Esophagus muscularis mucosa (tissue), 4 donors: ENCODE data around the gene CD2BP2.

Experiments
- EP300 ChIP-seq: sonication (generic); formaldehyde crosslinking; IDR thresholded peaks from one replicate; pipeline ENCODE4 v1.6.1; 2017; ENCODE audit warnings: antibody characterized with exemption
- POLR2A ChIP-seq: fragments of 450-650 bp; IDR thresholded peaks from one replicate; pipeline ENCODE4 v1.6.1; 2017; ENCODE audit warnings: antibody characterized with exemption, moderate library complexity, mild to moderate bottlenecking, low read depth
- TF ChIP-seq, protein P1 (sequence below), 3 experiments: fragments of 200-600 bp in 2 of 3; fragments of 450-650 bp in 1 of 3; sonication (generic) in 2 of 3; IDR thresholded peaks; one replicate each; pipeline ENCODE4 v1.5.1; 2017 to 2019; ENCODE audit warnings: antibody characterized with exemption in 3 of 3, mild to moderate bottlenecking in 2 of 3, moderate library complexity in 1 of 3

DNA sequence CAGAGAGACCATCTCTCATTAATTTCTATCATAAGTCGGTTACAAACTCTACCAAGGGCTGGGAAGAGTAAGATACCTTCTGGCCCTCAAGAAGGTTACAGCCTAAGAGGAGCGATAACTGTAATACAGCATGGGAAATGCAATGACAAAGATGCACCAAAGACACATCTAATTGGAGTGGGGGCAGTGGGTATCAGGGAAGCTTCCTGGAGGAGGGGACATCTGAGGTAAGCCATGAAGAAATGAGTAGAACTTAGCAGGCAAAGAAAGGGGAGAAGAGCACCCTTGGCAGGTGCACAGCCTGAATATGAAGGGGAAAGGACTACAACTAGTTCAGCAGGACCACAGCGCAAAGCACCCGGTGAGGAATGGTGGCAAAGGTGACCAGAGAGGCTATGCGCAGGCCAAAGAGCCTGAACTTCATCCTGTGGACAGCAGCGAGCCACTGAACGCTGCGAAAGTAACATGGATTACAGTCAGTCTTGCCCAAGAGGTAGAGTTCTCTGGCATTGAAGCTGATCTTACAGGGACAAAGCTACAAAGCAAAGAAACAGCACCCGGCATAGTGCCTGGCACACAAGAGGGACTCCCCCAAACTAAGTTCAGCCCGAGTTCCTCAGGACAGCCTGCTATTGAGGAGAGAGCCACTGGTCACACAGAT, 12.4 kb upstream of the CD2BP2 start:
- TF ChIP-seq, protein P1, sequence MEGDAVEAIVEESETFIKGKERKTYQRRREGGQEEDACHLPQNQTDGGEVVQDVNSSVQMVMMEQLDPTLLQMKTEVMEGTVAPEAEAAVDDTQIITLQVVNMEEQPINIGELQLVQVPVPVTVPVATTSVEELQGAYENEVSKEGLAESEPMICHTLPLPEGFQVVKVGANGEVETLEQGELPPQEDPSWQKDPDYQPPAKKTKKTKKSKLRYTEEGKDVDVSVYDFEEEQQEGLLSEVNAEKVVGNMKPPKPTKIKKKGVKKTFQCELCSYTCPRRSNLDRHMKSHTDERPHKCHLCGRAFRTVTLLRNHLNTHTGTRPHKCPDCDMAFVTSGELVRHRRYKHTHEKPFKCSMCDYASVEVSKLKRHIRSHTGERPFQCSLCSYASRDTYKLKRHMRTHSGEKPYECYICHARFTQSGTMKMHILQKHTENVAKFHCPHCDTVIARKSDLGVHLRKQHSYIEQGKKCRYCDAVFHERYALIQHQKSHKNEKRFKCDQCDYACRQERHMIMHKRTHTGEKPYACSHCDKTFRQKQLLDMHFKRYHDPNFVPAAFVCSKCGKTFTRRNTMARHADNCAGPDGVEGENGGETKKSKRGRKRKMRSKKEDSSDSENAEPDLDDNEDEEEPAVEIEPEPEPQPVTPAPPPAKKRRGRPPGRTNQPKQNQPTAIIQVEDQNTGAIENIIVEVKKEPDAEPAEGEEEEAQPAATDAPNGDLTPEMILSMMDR (IDR thresholded peaks at IDR 0.05): no peak
- no peak for TF ChIP-seq POLR2A
- no peak for TF ChIP-seq EP300
